Mucosa of stomach (tissue), 1 donor: Measurements from ENCODE around the gene ARL5A.

ENCODE experiments used
- H3K27me3 ChIP-seq: one replicate; pipeline ENCODE4 v1.7.0; 2013; ENCODE audit warnings: mild to moderate bottlenecking, low read length; ENCODE audit not compliant: control insufficient read depth, insufficient read depth
- H3K36me3 ChIP-seq: one replicate; pipeline ENCODE4 v1.7.0; 2013; ENCODE audit warnings: low read length; ENCODE audit not compliant: control insufficient read depth, insufficient read depth
- H3K4me1 ChIP-seq: one replicate; pipeline ENCODE4 v1.7.0; 2013; ENCODE audit warnings: mild to moderate bottlenecking, low read length; ENCODE audit not compliant: control insufficient read depth, insufficient read depth
- H3K4me3 ChIP-seq: one replicate; pipeline ENCODE4 v1.7.0; 2013; ENCODE audit warnings: low read length
- H3K9ac ChIP-seq: one replicate; pipeline ENCODE4 v1.7.0; 2013; ENCODE audit warnings: mild to moderate bottlenecking, low read length, moderate library complexity
- H3K9me3 ChIP-seq: one replicate; pipeline ENCODE4 v1.7.0; 2013; ENCODE audit warnings: mild to moderate bottlenecking, low read length, moderate library complexity; ENCODE audit not compliant: control insufficient read depth
- donor health status: Pancreatic carcinoma.

ARL5A gene

DNA sequence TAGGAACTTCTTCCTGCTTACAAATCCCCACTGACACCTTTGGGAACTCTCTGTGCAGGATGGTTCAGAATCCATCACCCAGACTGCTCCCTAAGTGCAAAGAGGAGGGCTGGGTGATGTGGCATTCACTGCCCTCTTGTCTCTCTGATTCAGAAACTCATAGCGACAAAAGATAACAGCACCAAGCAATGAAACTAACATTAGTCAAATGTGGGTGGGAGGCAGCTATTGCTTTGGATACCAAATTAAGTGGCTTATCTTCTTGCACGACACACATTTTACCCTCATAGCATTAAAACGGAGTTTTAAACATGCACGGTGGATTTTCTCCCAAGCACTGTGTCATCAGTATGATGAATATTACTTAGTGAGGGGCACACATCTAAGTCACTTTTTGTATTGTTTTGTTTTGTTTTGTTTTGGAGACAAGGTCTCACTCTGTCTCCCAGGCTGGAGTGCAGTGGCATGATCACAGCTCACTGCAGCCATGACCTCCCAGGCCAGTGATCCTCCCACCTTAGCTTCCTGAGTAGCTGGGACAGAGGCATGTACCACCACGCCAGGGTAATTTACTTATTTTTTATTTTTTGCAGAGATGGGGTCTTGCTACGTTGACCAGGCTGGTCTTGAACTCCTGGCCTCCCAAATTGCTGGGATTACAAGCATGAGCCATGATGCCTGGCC lies 53.0 kb downstream of the ARL5A start:
- Histone ChIP-seq H3K27me3 (no peaks in the 10 kb centered on the region), H3K4me1 (peaks cover 5% of the 10 kb centered on the region), H3K36me3 (no peaks in the 10 kb centered on the region), H3K4me3 (no peak overlapping the region), H3K9me3 (no peaks in the 10 kb centered on the region), H3K9ac (no peak overlapping the region)

DNA sequence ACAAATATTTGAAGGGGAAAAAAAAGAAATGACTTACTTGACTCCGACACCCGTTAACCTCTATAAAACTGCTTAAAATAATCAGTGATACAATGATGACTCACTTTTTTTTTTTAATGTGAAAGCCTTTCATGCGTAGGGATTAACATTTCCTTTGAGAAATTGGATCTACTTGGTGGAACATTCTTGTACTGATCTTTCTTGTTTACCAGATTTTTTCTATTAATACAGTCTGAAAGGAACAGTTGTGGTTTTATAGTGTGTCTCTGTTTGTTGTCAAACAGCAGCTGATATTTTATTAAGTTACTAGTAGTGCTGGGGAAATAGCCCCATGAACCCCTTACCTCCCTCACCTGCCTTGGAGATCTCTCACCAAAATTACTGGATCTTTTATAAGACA lies 53.7 kb downstream of the ARL5A start:
- Histone ChIP-seq H3K27me3 (no peaks in the 10 kb centered on the region), H3K9ac (no peak overlapping the region), H3K9me3 (no peaks in the 10 kb centered on the region), H3K4me3 (no peak overlapping the region), H3K4me1 (peaks cover 5% of the 10 kb centered on the region), H3K36me3 (no peaks in the 10 kb centered on the region)

DNA sequence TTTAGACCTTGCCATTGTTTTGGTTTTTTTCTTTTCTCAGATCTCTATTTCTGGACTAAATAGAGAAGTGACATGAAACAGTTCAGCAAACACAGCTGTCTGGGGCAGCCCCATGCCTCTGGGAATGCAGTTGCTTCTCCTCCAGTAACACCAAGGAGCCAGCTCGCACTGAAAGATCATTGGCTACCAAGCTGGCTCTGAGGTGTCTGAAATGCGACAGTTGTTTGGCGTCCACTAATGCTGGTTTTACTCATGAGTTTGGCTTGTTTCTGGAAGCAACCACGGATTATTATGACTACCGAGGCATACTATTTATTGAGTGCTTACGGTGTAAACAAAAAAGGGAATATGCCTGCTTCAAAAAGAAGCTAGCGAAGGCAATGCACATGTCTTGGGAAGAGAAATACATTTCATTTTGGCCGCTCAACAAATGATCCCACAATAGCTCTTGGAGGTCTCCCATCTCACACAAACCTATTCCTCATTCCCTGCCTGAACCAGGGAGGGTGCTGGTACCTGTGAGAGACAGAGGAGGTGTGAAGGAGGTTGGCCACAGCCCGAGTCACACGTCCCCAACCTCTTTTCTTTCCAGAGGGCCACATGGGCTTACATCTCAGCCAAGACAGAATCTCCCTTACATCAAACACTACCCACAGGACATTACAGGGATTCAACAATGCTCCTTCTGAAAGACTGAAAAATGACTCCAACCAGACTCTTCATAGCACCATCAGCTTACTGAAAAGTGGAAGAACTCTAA lies 56.4 kb downstream of the ARL5A start:
- H3K36me3 ChIP-seq, result no peaks in the 10 kb centered on the region
- H3K9ac ChIP-seq, result no peak overlapping the region
- H3K4me1 ChIP-seq, result peaks cover 5% of the 10 kb centered on the region
- no peak overlapping the region for H3K4me3 ChIP-seq
- H3K9me3 ChIP-seq, result no peaks in the 10 kb centered on the region
- no peaks in the 10 kb centered on the region for H3K27me3 ChIP-seq

DNA sequence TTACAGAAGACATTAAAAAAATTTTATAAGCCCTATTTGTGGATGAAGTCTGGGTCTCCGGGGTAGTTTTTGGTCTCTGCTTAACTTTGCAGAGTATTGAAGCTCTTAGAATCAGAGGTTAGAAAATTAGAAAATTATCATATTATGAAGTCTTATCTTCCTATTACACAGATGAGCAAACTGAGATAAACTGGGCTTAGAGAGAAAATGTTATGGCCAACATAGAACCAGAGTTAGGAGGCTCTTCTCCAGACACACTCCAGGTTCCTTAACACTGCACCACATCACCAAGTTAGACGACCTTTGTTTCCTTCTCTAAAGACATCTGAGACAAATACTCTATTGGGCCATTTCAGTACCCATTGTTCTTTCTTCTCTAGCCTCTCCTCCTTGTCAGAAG lies 57.2 kb downstream of the ARL5A start:
- H3K9me3 ChIP-seq, result no peaks in the 10 kb centered on the region
- H3K36me3 ChIP-seq, result no peaks in the 10 kb centered on the region
- H3K9ac ChIP-seq, result no peak overlapping the region
- no peaks in the 10 kb centered on the region for H3K27me3 ChIP-seq
- H3K4me1 ChIP-seq, result peaks cover 5% of the 10 kb centered on the region
- no peak overlapping the region for H3K4me3 ChIP-seq

DNA sequence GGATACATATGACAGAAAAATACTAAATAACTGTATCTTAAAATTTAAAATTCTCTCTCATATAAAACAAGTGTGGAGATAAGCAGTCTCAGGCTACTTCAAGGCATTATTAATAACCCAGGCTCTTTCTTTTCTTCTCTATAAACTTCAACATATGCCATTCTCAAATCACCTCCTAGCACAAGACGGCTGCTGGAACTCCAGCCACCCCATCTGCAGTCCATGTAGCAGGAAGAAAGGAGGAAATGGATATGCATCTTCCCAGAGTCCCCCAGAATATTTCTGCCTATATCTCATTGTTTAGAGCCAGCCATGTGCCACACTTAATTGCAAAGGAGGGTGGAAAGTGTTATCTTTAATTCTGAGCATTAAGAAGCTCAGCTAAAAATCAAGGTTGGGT lies 58.6 kb downstream of the ARL5A start:
- no peak overlapping the region for H3K9ac ChIP-seq
- no peaks in the 10 kb centered on the region for H3K4me1 ChIP-seq
- H3K36me3 ChIP-seq, result no peaks in the 10 kb centered on the region
- H3K27me3 ChIP-seq, result no peaks in the 10 kb centered on the region
- no peaks in the 10 kb centered on the region for H3K9me3 ChIP-seq
- H3K4me3 ChIP-seq, result no peak overlapping the region

DNA sequence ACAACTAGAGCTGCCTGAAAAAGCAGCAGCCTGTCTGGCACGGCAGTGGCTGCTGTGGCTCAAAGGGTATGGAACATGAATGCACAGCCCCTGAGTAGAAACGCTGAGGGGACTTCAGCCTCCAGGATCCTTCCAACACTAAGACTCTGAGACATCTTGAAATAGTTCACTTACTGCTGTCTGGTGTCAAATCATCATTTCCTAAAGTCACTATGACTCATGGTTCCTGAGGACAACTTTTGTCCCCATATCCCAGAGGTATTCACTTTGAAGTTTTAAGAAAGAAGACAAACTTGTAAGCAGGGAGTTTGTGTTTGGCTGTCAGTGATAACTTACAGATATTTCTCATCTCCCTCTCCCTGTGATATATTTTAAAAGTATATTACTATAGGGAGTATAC lies 60.7 kb downstream of the ARL5A start:
- Histone ChIP-seq H3K27me3 (no peaks in the 10 kb centered on the region), H3K4me3 (no peak overlapping the region)

DNA sequence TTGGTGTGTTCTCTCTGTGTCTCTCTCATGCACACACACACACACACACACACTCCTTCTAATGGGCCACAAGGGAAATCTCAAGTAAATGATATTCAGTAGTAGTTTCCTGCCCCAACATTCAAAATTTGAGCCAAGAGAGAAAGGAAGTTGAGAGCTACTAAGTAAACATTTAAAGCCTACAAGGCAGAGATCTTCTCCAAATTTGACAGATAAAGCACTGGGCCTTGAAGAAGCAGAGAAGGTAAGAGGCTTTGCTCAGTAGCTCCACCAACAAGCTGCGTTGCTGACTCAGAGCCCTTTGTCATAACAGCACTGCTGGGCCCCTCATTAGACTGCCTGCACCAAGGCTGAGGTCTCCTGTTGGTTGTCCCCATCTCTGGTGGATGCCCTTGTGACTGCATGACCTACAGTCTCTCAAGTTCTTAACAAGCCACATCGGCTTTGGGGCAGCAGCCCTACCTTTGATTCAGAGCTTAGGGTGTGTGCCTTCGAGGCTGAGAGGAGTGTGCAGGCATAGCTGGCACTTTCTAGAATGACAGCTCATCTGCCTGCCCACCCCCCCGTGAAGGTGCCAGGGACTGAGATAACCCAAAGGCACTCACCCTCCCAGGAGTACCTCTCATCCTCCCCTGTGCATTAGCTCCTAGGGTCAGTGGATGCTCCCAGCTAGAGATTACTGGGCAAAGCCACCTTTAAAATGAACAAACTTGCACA lies 61.6 kb downstream of the ARL5A start:
- no peak overlapping the region for H3K4me3 ChIP-seq
- H3K4me1 ChIP-seq, result no peaks in the 10 kb centered on the region
- H3K9me3 ChIP-seq, result no peaks in the 10 kb centered on the region
- no peak overlapping the region for H3K9ac ChIP-seq
- H3K27me3 ChIP-seq, result no peaks in the 10 kb centered on the region
- no peaks in the 10 kb centered on the region for H3K36me3 ChIP-seq

More for the DNA sequence above, 60.7 kb downstream of the ARL5A start:
- no peaks in the 10 kb centered on the region for H3K9me3 ChIP-seq
- H3K36me3 ChIP-seq, result no peaks in the 10 kb centered on the region
- no peak overlapping the region for H3K9ac ChIP-seq
- no peaks in the 10 kb centered on the region for H3K4me1 ChIP-seq

DNA sequence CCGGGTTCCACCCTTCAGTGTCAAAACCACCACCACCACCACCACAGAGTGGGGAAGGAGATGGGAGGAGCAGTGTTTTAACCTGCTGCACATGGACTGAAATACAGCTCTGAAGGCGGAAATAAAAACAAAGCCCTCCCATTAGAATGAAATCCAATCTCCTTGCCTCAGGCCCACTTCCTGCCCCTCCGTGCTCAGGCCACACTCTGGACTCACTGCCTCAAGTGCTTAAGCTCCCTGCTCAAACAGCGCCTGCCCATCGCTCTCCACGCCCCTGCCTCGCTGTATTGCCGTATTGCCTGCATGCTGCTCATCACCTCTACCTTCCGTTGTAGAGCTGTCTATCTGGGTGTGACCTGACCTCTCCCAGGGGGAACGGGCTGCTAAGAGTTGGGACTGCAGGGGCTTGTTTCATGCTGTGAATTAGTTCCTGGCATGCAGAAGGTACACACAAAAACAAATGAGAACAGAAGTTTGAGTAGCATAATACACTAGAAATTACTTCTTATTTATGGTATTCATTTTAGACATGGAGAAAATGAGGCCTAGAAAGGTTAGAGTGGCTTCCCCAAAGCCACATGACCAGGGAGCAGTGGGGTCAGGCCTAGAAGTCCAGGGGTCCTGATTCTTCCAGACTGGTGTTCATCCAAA lies 62.3 kb downstream of the ARL5A start:
- Histone ChIP-seq H3K27me3 (no peaks in the 10 kb centered on the region), H3K9me3 (no peaks in the 10 kb centered on the region), H3K9ac (no peak overlapping the region), H3K4me1 (no peaks in the 10 kb centered on the region), H3K4me3 (no peak overlapping the region), H3K36me3 (no peaks in the 10 kb centered on the region)

DNA sequence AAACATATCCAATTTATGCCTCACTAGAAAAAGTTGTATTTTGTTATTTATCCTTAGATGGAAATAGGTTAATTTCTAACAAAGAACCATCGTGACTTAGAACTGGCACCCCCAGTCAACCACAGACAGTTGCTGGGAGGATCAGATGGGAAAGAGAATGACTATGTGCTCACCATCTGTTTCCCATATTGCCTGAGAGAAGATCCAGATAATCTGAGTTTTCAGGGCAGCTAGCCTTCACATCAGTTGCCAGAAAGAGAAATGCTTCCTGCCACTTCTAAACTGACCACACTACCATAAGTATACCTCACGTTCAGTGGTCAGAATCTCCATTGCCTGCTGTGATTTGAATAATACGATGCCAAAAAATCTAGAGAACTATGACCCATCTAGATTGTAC lies 65.5 kb downstream of the ARL5A start:
- H3K9me3 ChIP-seq, result no peaks in the 10 kb centered on the region
- H3K36me3 ChIP-seq, result no peaks in the 10 kb centered on the region
- H3K27me3 ChIP-seq, result no peaks in the 10 kb centered on the region
- no peak overlapping the region for H3K9ac ChIP-seq
- no peak overlapping the region for H3K4me3 ChIP-seq
- no peaks in the 10 kb centered on the region for H3K4me1 ChIP-seq

DNA sequence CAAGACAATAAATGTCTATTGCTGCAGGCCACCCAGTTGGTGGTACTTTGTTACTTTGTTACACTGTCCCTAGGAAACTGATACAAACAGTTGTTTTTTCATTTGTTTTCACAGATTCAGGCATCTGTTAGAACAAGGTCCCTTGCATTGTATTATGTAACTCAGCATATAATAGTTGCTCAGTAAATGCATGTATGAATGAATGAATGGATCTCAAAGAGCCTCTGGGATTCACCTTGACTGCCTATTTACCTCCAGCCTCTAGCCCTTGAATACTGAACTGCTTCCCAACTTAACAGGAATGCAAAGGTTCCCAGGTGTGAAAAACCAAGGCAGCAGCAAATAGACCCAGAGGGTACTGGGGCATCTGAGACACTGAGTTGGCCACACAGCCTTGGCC lies 66.5 kb downstream of the ARL5A start:
- Histone ChIP-seq H3K4me3 (no peak overlapping the region), H3K9me3 (no peaks in the 10 kb centered on the region), H3K4me1 (no peaks in the 10 kb centered on the region), H3K27me3 (no peaks in the 10 kb centered on the region), H3K9ac (no peak overlapping the region), H3K36me3 (no peaks in the 10 kb centered on the region)

DNA sequence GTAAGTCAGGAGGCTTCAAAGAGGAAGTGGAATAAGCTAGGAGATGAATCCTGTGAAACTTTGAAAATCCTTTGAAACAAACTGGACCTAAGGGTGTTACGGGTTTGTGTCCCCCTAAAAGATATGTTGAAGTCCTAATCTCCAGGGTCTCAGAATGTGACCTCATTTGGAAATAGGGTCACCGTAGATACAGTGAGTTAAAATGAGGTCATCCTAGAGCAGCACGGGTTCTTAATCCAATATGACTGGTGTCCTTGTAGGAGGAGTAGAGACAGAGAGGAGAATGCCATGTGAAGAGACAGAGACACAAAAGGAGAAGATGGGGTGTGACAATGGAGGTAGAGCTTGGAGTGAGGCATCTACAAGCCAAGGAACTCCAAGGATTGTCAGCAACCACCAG lies 67.0 kb downstream of the ARL5A start:
- Histone ChIP-seq H3K4me1 (no peaks in the 10 kb centered on the region), H3K36me3 (no peaks in the 10 kb centered on the region), H3K9me3 (no peaks in the 10 kb centered on the region), H3K9ac (no peak overlapping the region), H3K27me3 (no peaks in the 10 kb centered on the region), H3K4me3 (no peak overlapping the region)

DNA sequence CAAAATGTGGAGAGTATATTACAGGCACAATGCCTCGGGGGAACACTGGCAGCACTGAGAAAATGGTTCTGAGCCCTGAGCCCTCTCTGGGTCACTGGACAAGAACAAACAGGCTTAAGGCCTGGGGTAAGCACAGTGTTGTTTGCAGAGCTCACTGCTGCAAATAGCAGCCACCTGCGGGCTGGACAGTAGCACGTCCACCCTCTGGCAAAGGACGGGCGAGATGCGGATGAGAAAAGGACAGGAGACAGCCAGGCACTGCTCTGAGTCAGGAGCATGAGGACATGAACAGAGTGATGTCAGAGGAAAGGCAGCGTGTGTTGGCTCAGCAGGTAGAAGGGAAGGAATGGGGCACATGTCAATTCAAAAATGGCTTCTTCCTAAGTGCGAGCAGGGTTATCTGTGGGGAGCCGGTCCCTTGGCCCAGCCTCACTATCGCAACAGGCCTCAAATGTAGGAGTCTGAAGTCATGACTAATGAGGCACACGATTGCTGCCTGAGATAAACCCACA lies 68.0 kb downstream of the ARL5A start:
- no peak overlapping the region for H3K4me3 ChIP-seq
- no peaks in the 10 kb centered on the region for H3K36me3 ChIP-seq
- no peak overlapping the region for H3K9ac ChIP-seq
- H3K9me3 ChIP-seq, result no peaks in the 10 kb centered on the region
- H3K4me1 ChIP-seq, result no peaks in the 10 kb centered on the region
- H3K27me3 ChIP-seq, result no peaks in the 10 kb centered on the region
